OCI-LY1 (cell line): Measurements from ENCODE around the gene OGFOD3.
"Not testable (repeated sequence)": the region's sequence is repeated elsewhere in the genome, so short reads cannot be mapped to it uniquely, and the experiment has no call there.

Experiments
- H2AFZ ChIP-seq: fragments of 200-600 bp; sonication (generic), shearing (Covaris generic); 2 replicates; pipeline ENCODE4 v1.6.0; 2014; ENCODE audit warnings: antibody characterized with exemption, mild to moderate bottlenecking, low read length
- H3F3A ChIP-seq: fragments of 200-600 bp; sonication (generic), shearing (Covaris generic); 2 replicates; pipeline ENCODE4 v1.6.0; 2014; ENCODE audit warnings: mild to moderate bottlenecking, antibody characterized with exemption, low read length, moderate library complexity; ENCODE audit not compliant: insufficient read depth
- H3K27ac ChIP-seq: fragments of 200-600 bp; sonication (generic); 2 replicates; pipeline ENCODE4 v1.5.1; 2014; ENCODE audit warnings: low read length, mixed run types, mild to moderate bottlenecking, low read depth; ENCODE audit not compliant: poor library complexity, severe bottlenecking
- H3K27me3 ChIP-seq: fragments of 200-600 bp; sonication (generic); 2 replicates; pipeline ENCODE4 v1.6.0; 2014; ENCODE audit warnings: antibody characterized with exemption, mild to moderate bottlenecking, low read length, moderate library complexity; ENCODE audit not compliant: insufficient read depth
- H3K36me3 ChIP-seq: fragments of 200-600 bp; sonication (generic); 2 replicates; pipeline ENCODE4 v1.6.1; 2014; ENCODE audit warnings: mild to moderate bottlenecking, antibody characterized with exemption, low read length, moderate library complexity, mixed read lengths; ENCODE audit not compliant: insufficient read depth
- H3K4me1 ChIP-seq: fragments of 200-600 bp; sonication (generic); 2 replicates; pipeline ENCODE4 v1.5.1; 2014; ENCODE audit warnings: mild to moderate bottlenecking, low read length, moderate library complexity; ENCODE audit not compliant: insufficient read depth, severe bottlenecking
- H3K4me2 ChIP-seq: fragments of 200-600 bp; sonication (generic), shearing (Covaris generic); 2 replicates; pipeline ENCODE4 v1.6.1; 2014; ENCODE audit warnings: low read length
- H3K4me3 ChIP-seq: fragments of 200-600 bp; sonication (generic); 2 replicates; pipeline ENCODE4 v1.5.1; 2014; ENCODE audit warnings: low read length, low read depth, mild to moderate bottlenecking, mixed read lengths; ENCODE audit not compliant: poor library complexity, severe bottlenecking
- H3K79me2 ChIP-seq: fragments of 200-600 bp; shearing (Covaris generic); 2 replicates; pipeline ENCODE4 v1.6.1; 2016; ENCODE audit warnings: mixed run types, low read length, mixed read lengths; ENCODE audit not compliant: insufficient read depth
- H3K9ac ChIP-seq: fragments of 200-600 bp; sonication (generic), shearing (Covaris generic); 2 replicates; pipeline ENCODE4 v1.6.1; 2014; ENCODE audit warnings: mild to moderate bottlenecking, low read length, mixed read lengths
- H3K9me2 ChIP-seq: fragments of 200-600 bp; sonication (generic), shearing (Covaris generic); 2 replicates; pipeline ENCODE4 v1.6.1; 2014; ENCODE audit warnings: low read depth, mild to moderate bottlenecking, low read length, mixed read lengths
- H3K9me3 ChIP-seq: fragments of 200-600 bp; shearing (Covaris generic); 2 replicates; pipeline ENCODE4 v1.6.1; 2014; ENCODE audit warnings: low read length, mixed read lengths
- H4K20me1 ChIP-seq: fragments of 200-600 bp; sonication (generic), shearing (Covaris generic); 2 replicates; pipeline ENCODE4 v1.6.0; 2016; ENCODE audit warnings: mild to moderate bottlenecking, low read length; ENCODE audit not compliant: insufficient read depth
- CTCF ChIP-seq: fragments of 200-600 bp; sonication (generic), shearing (Covaris generic); IDR thresholded peaks from 2 replicates; pipeline ENCODE4 v1.5.1; 2017; ENCODE audit warnings: mild to moderate bottlenecking, antibody characterized with exemption, low read length, moderate library complexity, mixed read lengths
- EZH2 ChIP-seq: fragments of 200-600 bp; sonication (generic), shearing (Covaris generic); IDR thresholded peaks from 2 replicates; pipeline ENCODE4 v1.8.0; 2017; ENCODE audit warnings: borderline replicate concordance, mixed run types, mild to moderate bottlenecking, antibody characterized with exemption, low read length, moderate library complexity, mixed read lengths

Gene OGFOD3

GRCh38 chr17:82382933-82383255, 35.5 kb downstream of the OGFOD3 start:
- Histone ChIP-seq H3K4me1 (no peaks in the 10 kb centered on the region), H3F3A (no peaks in the 10 kb centered on the region), H3K9ac (no peak overlapping the region), H2AFZ (no peak overlapping the region), H4K20me1 (no peaks in the 10 kb centered on the region), H3K9me3 (no peaks in the 10 kb centered on the region), H3K27me3 (peaks cover 6% of the 10 kb centered on the region; the same call in 1 of the 2 replicates), H3K27ac (no peak overlapping the region), H3K36me3 (no peaks in the 10 kb centered on the region), H3K4me2 (no peak overlapping the region), H3K9me2 (no peaks in the 10 kb centered on the region), H3K4me3 (no peak overlapping the region), H3K79me2 (no peaks in the 10 kb centered on the region)
- no peak for TF ChIP-seq CTCF
- no peak for TF ChIP-seq EZH2

GRCh38 chr17:82382220-82382932, 36.0 kb downstream of the OGFOD3 start:
- H3K27ac ChIP-seq, H3K4me3 ChIP-seq, H3K4me2 ChIP-seq, H4K20me1 ChIP-seq, H3K27me3 ChIP-seq, H3F3A ChIP-seq, H3K9me3 ChIP-seq, H3K9ac ChIP-seq, H2AFZ ChIP-seq, H3K79me2 ChIP-seq, H3K9me2 ChIP-seq, H3K4me1 ChIP-seq, H3K36me3 ChIP-seq: not testable (repeated sequence)

- H3F3A ChIP-seq, H2AFZ ChIP-seq, H3K4me3 ChIP-seq, H3K9me3 ChIP-seq, H4K20me1 ChIP-seq, H3K4me2 ChIP-seq, H3K9me2 ChIP-seq, H3K4me1 ChIP-seq, H3K27me3 ChIP-seq, H3K36me3 ChIP-seq, H3K9ac ChIP-seq, H3K79me2 ChIP-seq, H3K27ac ChIP-seq: not testable (repeated sequence)
Observed at GRCh38 chr17:82381703-82382009, 36.7 kb downstream of the OGFOD3 start.

GRCh38 chr17:82380860-82381702, 37.3 kb downstream of the OGFOD3 start:
- Histone ChIP-seq H3K9me2 (no peaks in the 10 kb centered on the region), H4K20me1 (no peaks in the 10 kb centered on the region), H3K4me3 (no peak overlapping the region), H3K9me3 (no peaks in the 10 kb centered on the region), H3K27me3 (no peaks in the 10 kb centered on the region), H3K27ac (no peak overlapping the region), H3K36me3 (no peaks in the 10 kb centered on the region), H3K79me2 (no peaks in the 10 kb centered on the region), H2AFZ (no peak overlapping the region), H3K4me1 (no peaks in the 10 kb centered on the region), H3K4me2 (no peak overlapping the region), H3F3A (no peaks in the 10 kb centered on the region), H3K9ac (no peak overlapping the region)
- no peak for TF ChIP-seq EZH2
- TF ChIP-seq CTCF = no peak
